Fibroblast of peridontal ligament (primary cell): ENCODE measurements around the gene CACNA1F.

Experiments
- DNase-seq: peaks from one replicate; pipeline ENCODE4 v3.0.0-alpha.2; 2010; ENCODE audit errors: extremely low read depth

The CACNA1F gene

GRCh38 chrX:49199315-49199595 is 33.9 kb downstream of the CACNA1F start:
- DNase-seq: no peak

- DNase-seq: no peak
Measured at GRCh38 chrX:49198540-49199314, 34.4 kb downstream of the CACNA1F start.

GRCh38 chrX:49197543-49198087 is 35.5 kb downstream of the CACNA1F start:
- no peak for DNase-seq

GRCh38 chrX:49193542-49193964 is 39.6 kb downstream of the CACNA1F start:
- no peak for DNase-seq

GRCh38 chrX:49192722-49193328 is 40.3 kb downstream of the CACNA1F start:
- peak; percentile 38 for DNase-seq

GRCh38 chrX:49191574-49192011 is 41.5 kb downstream of the CACNA1F start:
- DNase-seq: no peak

GRCh38 chrX:49190821-49191573 is 42.1 kb downstream of the CACNA1F start:
- DNase-seq: peak; percentile 99

- DNase-seq: no peak
Measured at GRCh38 chrX:49189606-49190005, 43.5 kb downstream of the CACNA1F start.

GRCh38 chrX:49188468-49189076 is 44.6 kb downstream of the CACNA1F start:
- no peak for DNase-seq

- no peak for DNase-seq
Measured at GRCh38 chrX:49187526-49187925, 45.6 kb downstream of the CACNA1F start.

GRCh38 chrX:49187028-49187394 is 46.1 kb downstream of the CACNA1F start:
- DNase-seq: no peak

- peak; percentile 41 for DNase-seq
Measured at GRCh38 chrX:49186125-49187027, 46.8 kb downstream of the CACNA1F start, which contains the start of gene PRICKLE3. Gene PRICKLE3, minus strand, starts transcription at chrX:49186373. Its CDS starts 76 bp downstream, at chrX:49186297.

- peak; percentile 84 for DNase-seq
Measured at GRCh38 chrX:49184294-49185281, 48.6 kb downstream of the CACNA1F start.

- DNase-seq: no peak
Measured at GRCh38 chrX:49183701-49184281, 49.3 kb downstream of the CACNA1F start.

- DNase-seq: no peak
Measured at GRCh38 chrX:49179358-49179757, 53.8 kb downstream of the CACNA1F start.

- no peak for DNase-seq
Measured at GRCh38 chrX:49178537-49178936, 54.6 kb downstream of the CACNA1F start.

- DNase-seq: no peak
Measured at GRCh38 chrX:49177873-49178480, 55.2 kb downstream of the CACNA1F start.

GRCh38 chrX:49177338-49177833 is 55.8 kb downstream of the CACNA1F start:
- no peak for DNase-seq
